ENCODE data around the gene MRPS9.
A peak's percentile ranks its signal among the peaks of the same experiment; 100 is the strongest.

The MRPS9 gene

DNA sequence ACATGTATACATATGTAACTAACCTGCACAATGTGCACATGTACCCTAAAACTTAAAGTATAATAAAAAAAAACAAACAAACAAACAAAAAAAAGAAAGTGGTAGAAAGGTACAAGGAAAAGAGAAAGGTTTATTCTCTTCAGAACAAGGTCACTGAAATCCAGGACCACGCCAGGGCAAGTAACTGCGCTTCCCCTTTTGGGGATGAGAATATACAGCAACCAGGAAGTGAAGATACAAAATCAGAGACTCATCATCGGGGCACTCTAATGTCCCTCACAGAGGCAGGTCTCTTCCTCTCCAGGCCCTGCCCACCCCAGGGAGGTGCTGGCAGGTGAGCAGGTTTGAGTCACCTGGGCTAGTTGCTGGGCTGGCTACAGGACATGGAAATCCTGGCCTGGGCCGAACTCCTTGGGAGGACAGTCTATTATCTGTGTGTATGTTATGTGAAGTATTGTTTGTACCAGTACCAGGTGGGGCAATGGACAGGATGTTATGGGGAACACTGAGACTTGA, 103.3 kb downstream of the MRPS9 start:
- H3K27ac ChIP-seq: no peak overlapping the region
- TF ChIP-seq, protein P1, sequence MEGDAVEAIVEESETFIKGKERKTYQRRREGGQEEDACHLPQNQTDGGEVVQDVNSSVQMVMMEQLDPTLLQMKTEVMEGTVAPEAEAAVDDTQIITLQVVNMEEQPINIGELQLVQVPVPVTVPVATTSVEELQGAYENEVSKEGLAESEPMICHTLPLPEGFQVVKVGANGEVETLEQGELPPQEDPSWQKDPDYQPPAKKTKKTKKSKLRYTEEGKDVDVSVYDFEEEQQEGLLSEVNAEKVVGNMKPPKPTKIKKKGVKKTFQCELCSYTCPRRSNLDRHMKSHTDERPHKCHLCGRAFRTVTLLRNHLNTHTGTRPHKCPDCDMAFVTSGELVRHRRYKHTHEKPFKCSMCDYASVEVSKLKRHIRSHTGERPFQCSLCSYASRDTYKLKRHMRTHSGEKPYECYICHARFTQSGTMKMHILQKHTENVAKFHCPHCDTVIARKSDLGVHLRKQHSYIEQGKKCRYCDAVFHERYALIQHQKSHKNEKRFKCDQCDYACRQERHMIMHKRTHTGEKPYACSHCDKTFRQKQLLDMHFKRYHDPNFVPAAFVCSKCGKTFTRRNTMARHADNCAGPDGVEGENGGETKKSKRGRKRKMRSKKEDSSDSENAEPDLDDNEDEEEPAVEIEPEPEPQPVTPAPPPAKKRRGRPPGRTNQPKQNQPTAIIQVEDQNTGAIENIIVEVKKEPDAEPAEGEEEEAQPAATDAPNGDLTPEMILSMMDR (conservative IDR thresholded peaks at IDR 0.05): no peak

DNA sequence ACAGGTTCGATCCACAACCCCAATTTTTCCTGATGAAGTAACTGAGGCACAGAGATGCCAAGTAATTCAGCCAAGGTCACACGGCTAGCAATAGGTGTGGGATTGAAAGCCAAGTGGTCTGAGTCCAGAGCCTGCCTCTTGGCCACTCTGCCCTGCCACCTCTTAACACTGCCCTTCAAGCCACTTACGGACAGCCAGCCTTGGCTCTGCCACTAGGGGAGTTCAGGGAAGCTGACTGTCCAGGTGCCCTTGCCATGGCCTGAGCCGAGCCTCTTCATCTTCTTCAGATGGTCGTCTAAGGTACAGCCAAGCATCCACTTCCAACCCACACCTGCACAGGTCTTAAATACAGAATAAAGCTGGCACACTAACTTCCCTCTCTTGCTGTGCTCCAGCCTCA, 104.4 kb downstream of the MRPS9 start:
- no peak overlapping the region for H3K27ac ChIP-seq
- TF ChIP-seq, protein P1 (conservative IDR thresholded peaks at IDR 0.05): 0 out of 2 replicates have a peak, but pooled peaks have one; percentile 7

DNA sequence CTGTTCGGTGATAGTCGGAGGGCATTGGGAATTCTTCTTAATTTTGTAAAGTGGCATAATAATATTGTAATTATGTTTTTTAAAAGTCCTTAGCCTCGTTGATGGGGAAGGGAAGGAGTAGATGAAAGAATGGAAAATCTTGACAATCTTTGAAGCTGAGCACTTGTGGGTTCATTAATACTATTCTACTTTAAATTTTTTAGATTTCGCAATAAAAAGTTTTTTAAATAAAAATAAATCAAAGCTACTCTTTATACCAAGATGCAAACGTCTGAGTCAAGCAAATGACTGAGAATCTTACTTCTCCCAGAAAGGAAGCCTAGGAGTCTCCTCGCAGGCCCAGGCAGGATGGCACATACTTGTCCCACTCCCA, 105.2 kb downstream of the MRPS9 start:
- H3K27ac ChIP-seq: peak overlapping the region; percentile 38; the same call in 1 of the 2 replicates
- TF ChIP-seq, protein P1 (conservative IDR thresholded peaks at IDR 0.05): no peak

DNA sequence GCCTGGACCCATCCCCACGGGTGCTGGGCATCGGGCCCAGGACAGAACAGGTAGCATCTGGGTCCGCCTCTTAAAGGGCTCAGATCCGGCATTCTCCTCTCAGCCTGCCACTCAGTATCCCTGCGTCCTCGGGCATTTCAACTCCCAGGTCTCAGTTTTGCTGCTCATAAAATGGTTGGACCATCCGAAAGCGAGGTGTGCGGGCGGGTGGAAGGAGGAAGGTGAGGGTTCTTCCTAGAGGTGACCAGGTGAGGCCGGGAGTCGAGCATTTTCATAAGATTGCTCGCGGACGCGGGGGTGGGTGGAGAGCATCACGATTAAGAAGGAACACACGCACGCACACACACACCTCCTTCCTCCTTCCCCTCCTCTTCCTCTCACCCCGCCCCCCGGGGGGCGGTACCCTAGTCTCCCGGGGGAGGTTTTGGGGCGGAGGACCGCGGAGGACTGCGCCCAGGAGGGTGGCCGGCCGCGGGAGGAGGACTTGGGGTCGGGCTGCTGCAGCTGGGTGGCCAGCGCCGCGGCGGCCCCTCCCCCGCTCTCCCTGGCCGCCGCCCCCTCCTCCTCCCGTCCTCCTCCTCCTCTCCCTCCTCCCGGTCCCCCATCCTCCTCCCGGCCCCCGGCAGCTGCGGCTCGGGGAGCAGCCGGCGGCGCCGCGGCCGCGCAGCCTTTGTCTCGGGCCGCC, 105.7 kb downstream of the MRPS9 start:
- TF ChIP-seq, protein P1 (conservative IDR thresholded peaks at IDR 0.05): no peak
- peak overlapping the region; percentile 38; the same call in 1 of the 2 replicates for H3K27ac ChIP-seq

DNA sequence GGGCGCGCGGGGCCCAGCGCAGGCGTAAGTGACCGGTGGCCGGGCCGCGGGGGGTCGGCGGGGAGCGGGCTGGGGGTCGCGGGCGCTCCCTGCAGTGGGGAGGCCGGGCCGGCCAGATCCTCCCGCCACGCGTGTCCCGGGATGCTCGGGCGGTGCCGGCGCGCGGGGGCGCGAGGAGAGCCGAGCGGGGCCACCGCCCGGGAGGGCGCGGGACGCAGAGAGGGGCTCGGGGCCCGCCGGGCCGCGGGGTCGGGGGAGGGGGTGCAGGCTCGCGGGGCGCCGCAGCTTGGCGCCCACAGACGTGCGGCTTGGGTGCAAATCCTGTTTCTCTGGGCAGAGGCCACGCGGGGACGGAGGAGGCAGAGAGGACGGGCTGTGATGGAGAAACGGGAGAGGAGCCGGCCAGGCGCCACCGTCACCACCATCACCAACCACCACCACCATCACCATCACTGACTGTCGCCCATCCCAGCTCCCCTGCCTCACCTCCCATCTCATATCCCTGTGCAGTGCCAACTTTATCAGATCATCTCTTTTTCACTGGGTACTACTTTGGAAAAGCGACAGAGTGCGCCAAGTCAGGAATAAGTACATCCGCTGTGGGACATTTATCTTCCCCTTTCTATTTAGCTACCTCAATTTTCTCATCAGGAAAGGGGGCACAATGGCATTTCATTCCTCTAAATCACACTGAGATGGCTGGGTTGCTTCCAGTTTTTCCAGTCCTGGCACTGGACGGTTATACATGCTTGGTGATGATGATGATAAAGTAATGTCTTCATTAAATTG, 106.5 kb downstream of the MRPS9 start:
- TF ChIP-seq, protein P1 (conservative IDR thresholded peaks at IDR 0.05): no peak
- peak overlapping the region; percentile 38; the same call in 1 of the 2 replicates for H3K27ac ChIP-seq

DNA sequence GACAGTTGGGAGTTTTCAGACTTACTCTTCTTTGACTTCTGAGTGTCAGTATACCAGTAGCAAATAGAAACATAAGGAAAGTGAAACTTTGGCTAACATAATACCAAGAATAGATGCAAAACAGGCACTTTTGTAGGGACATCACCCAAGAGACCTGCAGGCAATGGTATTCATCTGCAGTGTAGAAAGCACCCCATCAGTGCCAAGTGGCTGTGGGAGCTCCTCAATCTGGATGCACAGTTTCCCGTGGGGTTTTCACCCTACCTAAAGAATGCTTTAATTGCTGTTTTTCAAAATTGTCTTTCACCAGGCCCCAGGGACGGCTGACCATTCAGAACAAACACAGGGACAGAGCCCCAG, 107.1 kb downstream of the MRPS9 start:
- no peak overlapping the region for H3K27ac ChIP-seq
- TF ChIP-seq, protein P1 (conservative IDR thresholded peaks at IDR 0.05): no peak

DNA sequence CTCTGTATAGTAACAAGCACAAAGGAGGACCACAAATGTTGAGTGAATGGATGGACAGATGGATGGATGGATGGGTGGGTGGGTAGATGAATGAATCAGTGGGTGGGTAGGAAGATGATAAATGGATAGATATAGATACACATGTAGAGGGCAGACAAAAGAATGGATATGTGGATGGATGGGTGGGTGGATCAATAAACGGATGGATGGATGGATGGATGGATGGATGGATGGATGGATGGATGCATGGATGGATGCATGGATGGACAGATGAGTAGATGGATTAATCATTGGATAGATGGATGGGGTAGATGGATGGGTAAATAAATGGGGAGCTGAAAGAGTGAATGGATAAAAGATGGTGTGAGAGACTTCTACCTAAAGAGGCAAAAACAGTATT, 111.4 kb downstream of the MRPS9 start:
- H3K27ac ChIP-seq: no peak overlapping the region
- TF ChIP-seq, protein P1 (conservative IDR thresholded peaks at IDR 0.05): no peak
